Activated CD4-positive, alpha-beta T cell treated with anti-CD3 and anti-CD28 coated beads, Interleukin-2, amount 10 ng/mL, durations not matched to agents 24 days and 14 days (primary cell): ENCODE results near the gene VAV3. TPM values are rescaled to one million over a fixed set of nuclear protein-coding genes. Genes with fewer than 3 reads are reported as not detected.

ENCODE experiments used
- DNase-seq: peaks from one replicate; pipeline ENCODE4 v3.0.0; 2022
- H3K27ac Mint-ChIP-seq: one replicate; pipeline ENCODE4 v1.8.0; 2022; ENCODE audit warnings: mild to moderate bottlenecking, mixed read lengths
- H3K27me3 Mint-ChIP-seq: one replicate; pipeline ENCODE4 v1.8.0; 2022; ENCODE audit warnings: mixed read lengths
- H3K36me3 Mint-ChIP-seq: one replicate; pipeline ENCODE4 v1.8.0; 2022; ENCODE audit warnings: low read depth, mild to moderate bottlenecking, mixed read lengths
- H3K4me1 Mint-ChIP-seq: one replicate; pipeline ENCODE4 v1.8.0; 2021; ENCODE audit warnings: mixed read lengths
- H3K4me3 Mint-ChIP-seq: one replicate; pipeline ENCODE4 v1.8.0; 2022; ENCODE audit warnings: mild to moderate bottlenecking, moderate library complexity, mixed read lengths
- H3K9me3 Mint-ChIP-seq: one replicate; pipeline ENCODE4 v1.8.0; 2021; ENCODE audit warnings: mixed read lengths
- intact Hi-C: fragments of 100-400 bp; cut with micrococcal nuclease; formaldehyde crosslinking; loops from one replicate; pipeline ENCODE4 v1.15.1; 2023
- total RNA-seq: library from RNA; stranded (reverse); gene quantifications from 2 replicates; pipeline ENCODE4 v1.2.3, GENCODE V29; 2022

Gene VAV3
- total RNA-seq, 1 donor from 2014 or later: 5.5 TPM

GRCh38 chr1:107791348-107791747 lies 173.6 kb downstream of the VAV3 start:
- intact Hi-C loops: no loop called here
- no peak overlapping the region for H3K27ac Mint-ChIP-seq

GRCh38 chr1:107789817-107790524 lies 175.0 kb downstream of the VAV3 start:
- intact Hi-C loops: loop anchor here (5.0 kb wide), 1 partner anchor 107 kb away; no protein-coding TSS in a partner anchor
- Mint-ChIP-seq H3K27ac (no peak overlapping the region), H3K4me1 (peaks cover 38% of the 10 kb centered on the region), H3K36me3 (no peaks in the 10 kb centered on the region), H3K9me3 (no peaks in the 10 kb centered on the region), H3K27me3 (no peaks in the 10 kb centered on the region), H3K4me3 (no peak overlapping the region)
- DNase-seq: no peak

More at GRCh38 chr1:107791348-107791747, 173.6 kb downstream of the VAV3 start:
- H3K9me3 Mint-ChIP-seq: no peaks in the 10 kb centered on the region
- peaks cover 31% of the 10 kb centered on the region for H3K4me1 Mint-ChIP-seq
- no peak overlapping the region for H3K4me3 Mint-ChIP-seq
- DNase-seq: no peak
- H3K27me3 Mint-ChIP-seq: no peaks in the 10 kb centered on the region
- H3K36me3 Mint-ChIP-seq: no peaks in the 10 kb centered on the region

- intact Hi-C loops: loop anchor here (5.0 kb wide), 1 partner anchor 109 kb away; no protein-coding TSS in a partner anchor
- no peak overlapping the region for H3K27ac Mint-ChIP-seq
- H3K4me3 Mint-ChIP-seq: peak overlapping the region; percentile 0
- H3K9me3 Mint-ChIP-seq: no peaks in the 10 kb centered on the region
- peaks cover 40% of the 10 kb centered on the region for H3K4me1 Mint-ChIP-seq
- H3K27me3 Mint-ChIP-seq: no peaks in the 10 kb centered on the region
- no peak for DNase-seq
- no peaks in the 10 kb centered on the region for H3K36me3 Mint-ChIP-seq
Measured at GRCh38 chr1:107788206-107789202, 176.5 kb downstream of the VAV3 start.

GRCh38 chr1:107787299-107787698 lies 177.7 kb downstream of the VAV3 start:
- Mint-ChIP-seq H3K36me3 (no peaks in the 10 kb centered on the region), H3K4me3 (peak overlapping the region; percentile 77), H3K9me3 (no peaks in the 10 kb centered on the region), H3K4me1 (peaks cover 40% of the 10 kb centered on the region), H3K27ac (peak overlapping the region; percentile 7), H3K27me3 (no peaks in the 10 kb centered on the region)
- intact Hi-C loops: loop anchor here (5.0 kb wide), 1 partner anchor 110 kb away; no protein-coding TSS in a partner anchor
- peak; percentile 68 for DNase-seq

- H3K27me3 Mint-ChIP-seq: no peaks in the 10 kb centered on the region
- no peaks in the 10 kb centered on the region for H3K9me3 Mint-ChIP-seq
- peak; percentile 72 for DNase-seq
- intact Hi-C loops: loop anchor here (5.0 kb wide), 1 partner anchor 111 kb away; no protein-coding TSS in a partner anchor
- H3K36me3 Mint-ChIP-seq: no peaks in the 10 kb centered on the region
- peak overlapping the region; percentile 77 for H3K4me3 Mint-ChIP-seq
- peak overlapping the region; percentile 78 for H3K27ac Mint-ChIP-seq
- H3K4me1 Mint-ChIP-seq: peaks cover 40% of the 10 kb centered on the region
Measured at GRCh38 chr1:107786203-107786845, 178.7 kb downstream of the VAV3 start.

- Mint-ChIP-seq H3K4me1 (peaks cover 40% of the 10 kb centered on the region), H3K4me3 (peak overlapping the region; percentile 77), H3K9me3 (no peaks in the 10 kb centered on the region), H3K27me3 (no peaks in the 10 kb centered on the region), H3K27ac (peak overlapping the region; percentile 78), H3K36me3 (no peaks in the 10 kb centered on the region)
- intact Hi-C loops: loop anchor here (5.0 kb wide), 1 partner anchor 112 kb away; no protein-coding TSS in a partner anchor
- DNase-seq: no peak
Measured at GRCh38 chr1:107785496-107786202, 179.3 kb downstream of the VAV3 start.

- Mint-ChIP-seq H3K4me3 (no peak overlapping the region), H3K36me3 (no peaks in the 10 kb centered on the region), H3K4me1 (peaks cover 22% of the 10 kb centered on the region), H3K27me3 (no peaks in the 10 kb centered on the region), H3K27ac (no peak overlapping the region), H3K9me3 (no peaks in the 10 kb centered on the region)
- DNase-seq: peak; percentile 86
- intact Hi-C loops: loop anchor here (1.0 to 2.0 kb wide), 3 partner anchors 153 to 343 kb away; partner anchors contain the start of gene VAV3
Measured at GRCh38 chr1:107782217-107782845, 182.6 kb downstream of the VAV3 start.

GRCh38 chr1:107781245-107781644 lies 183.7 kb downstream of the VAV3 start:
- Mint-ChIP-seq H3K27ac (no peak overlapping the region), H3K4me1 (peaks cover 12% of the 10 kb centered on the region), H3K9me3 (no peaks in the 10 kb centered on the region), H3K4me3 (no peak overlapping the region), H3K27me3 (no peaks in the 10 kb centered on the region), H3K36me3 (no peaks in the 10 kb centered on the region)
- intact Hi-C loops: no loop called here
- DNase-seq: no peak

- no peaks in the 10 kb centered on the region for H3K4me1 Mint-ChIP-seq
- intact Hi-C loops: no loop called here
- no peak overlapping the region for H3K4me3 Mint-ChIP-seq
- no peaks in the 10 kb centered on the region for H3K36me3 Mint-ChIP-seq
- H3K27me3 Mint-ChIP-seq: no peaks in the 10 kb centered on the region
- H3K9me3 Mint-ChIP-seq: no peaks in the 10 kb centered on the region
- no peak overlapping the region for H3K27ac Mint-ChIP-seq
- DNase-seq: no peak
Measured at GRCh38 chr1:107777664-107778047, 187.3 kb downstream of the VAV3 start.

GRCh38 chr1:107776900-107777663 lies 187.9 kb downstream of the VAV3 start:
- no peaks in the 10 kb centered on the region for H3K36me3 Mint-ChIP-seq
- intact Hi-C loops: no loop called here
- H3K4me3 Mint-ChIP-seq: no peak overlapping the region
- H3K27ac Mint-ChIP-seq: no peak overlapping the region
- no peaks in the 10 kb centered on the region for H3K9me3 Mint-ChIP-seq
- no peak for DNase-seq
- no peaks in the 10 kb centered on the region for H3K4me1 Mint-ChIP-seq
- no peaks in the 10 kb centered on the region for H3K27me3 Mint-ChIP-seq

GRCh38 chr1:107771377-107771776 lies 193.6 kb downstream of the VAV3 start:
- H3K27ac Mint-ChIP-seq: no peak overlapping the region
- DNase-seq: no peak
- H3K36me3 Mint-ChIP-seq: no peaks in the 10 kb centered on the region
- no peaks in the 10 kb centered on the region for H3K4me1 Mint-ChIP-seq
- H3K4me3 Mint-ChIP-seq: no peak overlapping the region
- H3K9me3 Mint-ChIP-seq: no peaks in the 10 kb centered on the region
- no peaks in the 10 kb centered on the region for H3K27me3 Mint-ChIP-seq
- intact Hi-C loops: no loop called here

GRCh38 chr1:107767156-107767582 lies 197.8 kb downstream of the VAV3 start:
- H3K4me3 Mint-ChIP-seq: no peak overlapping the region
- H3K27ac Mint-ChIP-seq: no peak overlapping the region
- no peak for DNase-seq
- H3K9me3 Mint-ChIP-seq: no peaks in the 10 kb centered on the region
- no peaks in the 10 kb centered on the region for H3K36me3 Mint-ChIP-seq
- H3K27me3 Mint-ChIP-seq: no peaks in the 10 kb centered on the region
- intact Hi-C loops: no loop called here
- no peaks in the 10 kb centered on the region for H3K4me1 Mint-ChIP-seq
